Spleen (tissue), 7 donors: Measurements from ENCODE around the gene TACSTD2.

Experiments
- CTCF ChIP-seq, 11 experiments: fragments of 200-600 bp in 7 of 11; fragments of 450-650 bp in 4 of 11; sonication (generic) in 4 of 11; IDR thresholded peaks in 8 of 11; conservative IDR thresholded peaks in 3 of 11; 1 replicate in 7 of 11; 2 replicates in 4 of 11; pipeline versions ENCODE4 v1.4.0 to v1.8.0; 2016 to 2021; ENCODE audit warnings: antibody characterized with exemption in 11 of 11, inconsistent platforms in 4 of 11, mild to moderate bottlenecking in 1 of 11
- POLR2AphosphoS5 ChIP-seq, 3 donors: sonication (generic); formaldehyde crosslinking; IDR thresholded peaks; one replicate each; pipeline ENCODE4 v1.5.1; 2017; ENCODE audit warnings: antibody characterized with exemption in 3 of 3
- donor health status: DM: no; HTN: no; CAD: no; lungs with moderate emphysema.
- donor health status: DM: no; HTN: no; CAD: no.
- donor health status: DM: no; HTN: no; CAD: no.

GRCh38 chr1:58585166-58585565, 8.1 kb upstream of the TACSTD2 start:
- TF ChIP-seq CTCF (IDR thresholded peaks at IDR 0.05 in 8 of 11, conservative IDR thresholded peaks at IDR 0.05 in 3 of 11) (no peak), POLR2AphosphoS5 (IDR thresholded peaks at IDR 0.05) (no peak)
